GM18951 (cell line): ENCODE data around the gene ZMYND10.

Experiments
- POLR2A ChIP-seq: IDR thresholded peaks from 4 replicates; pipeline ENCODE4 v1.6.1; 2011; ENCODE audit warnings: mild to moderate bottlenecking; ENCODE audit not compliant: insufficient read length, insufficient read depth; ENCODE audit errors: extremely low read depth
- in situ Hi-C: fragments of 300-500 bp; cut with MboI; formaldehyde crosslinking; loops from one replicate; pipeline ENCODE4 v1.12.0; 2022; ENCODE audit warnings: low sequenced_read_pairs, mixed read lengths, inconsistent platforms; ENCODE audit not compliant: unreplicated experiment

ZMYND10 gene

DNA sequence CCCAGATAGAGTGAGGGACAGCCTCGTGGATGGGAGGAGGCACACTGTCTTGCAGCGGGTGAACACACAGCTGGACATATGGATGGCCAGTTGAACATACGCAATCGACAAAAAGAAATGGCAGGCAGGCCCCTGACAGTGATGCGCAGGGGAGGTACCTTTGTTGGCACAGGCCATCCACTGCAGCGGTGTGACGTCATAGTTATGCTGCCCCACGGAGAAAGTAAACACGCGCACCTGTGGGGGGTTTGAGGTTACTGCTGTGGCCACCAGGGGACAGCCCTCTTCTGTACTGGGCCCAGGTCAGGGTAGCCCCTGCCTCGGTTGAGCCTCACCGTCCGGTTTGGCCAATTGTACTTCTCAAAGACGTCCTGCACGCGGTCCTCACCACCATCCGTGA, 33.2 kb upstream of the ZMYND10 start:
- in situ Hi-C loops = no loop called here
- TF ChIP-seq POLR2A = no peak

DNA sequence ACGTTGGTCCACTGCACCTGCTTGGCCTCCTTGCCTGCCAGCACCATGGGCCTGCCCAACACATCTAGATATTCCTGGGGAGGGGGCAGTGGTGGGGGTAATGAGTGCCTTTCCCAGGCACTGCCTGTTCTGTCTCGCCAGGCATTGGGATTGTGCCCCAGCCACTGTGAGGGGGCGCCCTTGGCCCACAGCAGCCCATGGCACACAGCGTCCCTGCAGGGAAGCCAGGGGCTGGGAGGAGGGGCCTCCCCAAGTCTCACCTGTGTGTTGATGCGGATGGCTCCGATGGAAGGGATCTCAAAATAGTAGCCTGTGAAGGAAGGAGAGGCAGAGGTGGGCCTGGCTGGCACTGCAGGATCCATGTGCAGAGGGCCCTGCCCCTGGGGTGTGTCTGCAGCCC, 32.5 kb upstream of the ZMYND10 start:
- TF ChIP-seq POLR2A = no peak
- in situ Hi-C loops = no loop called here

DNA sequence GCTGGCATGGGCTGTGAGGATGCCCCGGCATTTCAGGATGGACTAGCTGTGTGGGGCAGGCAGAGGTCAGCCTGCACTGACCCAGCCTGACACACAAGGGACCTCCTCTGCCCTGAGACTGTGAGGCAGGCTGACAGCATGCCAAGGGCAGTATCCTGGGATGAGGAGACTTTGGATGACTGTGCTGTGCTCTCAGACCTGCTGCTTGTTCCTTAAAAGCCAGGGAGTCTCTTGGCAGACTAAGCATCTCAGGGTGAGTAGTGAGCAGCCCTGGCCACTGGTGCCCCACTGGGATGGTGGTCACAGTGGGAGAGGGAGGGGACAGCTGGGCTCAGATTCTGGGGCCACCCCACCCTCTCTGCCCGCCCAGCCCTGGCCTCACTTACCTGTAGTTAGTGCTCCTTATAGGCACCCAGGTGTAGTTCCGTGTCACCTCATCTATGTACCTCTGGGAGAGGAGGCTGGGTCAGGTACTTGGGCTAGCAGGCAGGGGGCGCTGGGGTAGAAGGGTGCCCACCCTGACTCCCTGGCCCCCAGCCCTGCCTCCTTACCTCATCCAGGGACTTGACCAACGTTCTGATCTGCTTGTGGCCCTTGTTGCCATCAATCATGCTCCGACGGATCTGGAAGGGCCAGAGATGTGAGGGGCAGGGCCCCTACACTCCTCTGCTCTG, 29.9 kb upstream of the ZMYND10 start:
- in situ Hi-C loops = no loop called here
- no peak for TF ChIP-seq POLR2A

DNA sequence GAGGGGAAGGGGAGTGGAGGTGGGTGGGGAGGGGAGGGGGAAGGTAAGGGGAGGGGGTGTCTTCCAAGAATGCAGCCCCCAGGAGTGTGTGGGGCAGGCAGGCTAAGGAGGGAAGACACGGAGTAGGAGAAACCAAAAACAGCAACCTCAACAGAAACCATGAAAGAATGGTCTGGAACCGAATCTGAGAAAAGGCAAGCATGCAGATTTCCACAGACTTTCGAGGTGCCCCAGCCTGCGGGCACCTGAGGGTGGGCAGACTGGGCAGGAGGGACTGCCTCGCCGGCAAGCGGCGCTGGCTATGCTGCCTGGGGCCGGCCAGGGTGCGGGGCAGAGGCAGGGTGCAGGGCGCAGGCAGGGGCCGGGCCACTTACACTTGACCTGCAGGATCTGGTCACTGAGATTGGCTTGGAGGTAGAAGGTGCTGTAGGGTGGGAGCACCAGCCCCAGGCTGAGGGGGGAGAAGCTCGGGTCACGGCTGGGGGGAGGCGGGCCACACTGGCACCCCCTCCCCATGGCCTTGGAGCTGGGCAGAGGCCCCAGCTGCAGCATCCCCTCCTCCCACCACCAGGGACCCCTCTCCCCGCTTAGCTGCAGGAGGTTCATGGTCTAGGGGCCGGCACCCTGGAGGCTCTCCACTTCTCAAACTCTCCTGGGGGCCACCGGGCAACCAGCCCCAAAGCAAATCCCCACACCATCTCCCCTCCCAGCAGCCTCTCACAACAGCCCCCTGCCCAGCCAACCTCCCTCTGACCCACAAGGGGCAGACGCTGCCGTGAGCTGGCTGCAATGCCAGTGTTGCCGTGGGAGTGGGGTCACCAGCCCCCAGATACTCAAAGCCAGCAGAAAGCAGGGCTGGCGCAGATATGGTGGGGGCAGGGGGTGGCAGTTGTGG, 29.1 kb upstream of the ZMYND10 start:
- no peak for TF ChIP-seq POLR2A
- in situ Hi-C loops = no loop called here

DNA sequence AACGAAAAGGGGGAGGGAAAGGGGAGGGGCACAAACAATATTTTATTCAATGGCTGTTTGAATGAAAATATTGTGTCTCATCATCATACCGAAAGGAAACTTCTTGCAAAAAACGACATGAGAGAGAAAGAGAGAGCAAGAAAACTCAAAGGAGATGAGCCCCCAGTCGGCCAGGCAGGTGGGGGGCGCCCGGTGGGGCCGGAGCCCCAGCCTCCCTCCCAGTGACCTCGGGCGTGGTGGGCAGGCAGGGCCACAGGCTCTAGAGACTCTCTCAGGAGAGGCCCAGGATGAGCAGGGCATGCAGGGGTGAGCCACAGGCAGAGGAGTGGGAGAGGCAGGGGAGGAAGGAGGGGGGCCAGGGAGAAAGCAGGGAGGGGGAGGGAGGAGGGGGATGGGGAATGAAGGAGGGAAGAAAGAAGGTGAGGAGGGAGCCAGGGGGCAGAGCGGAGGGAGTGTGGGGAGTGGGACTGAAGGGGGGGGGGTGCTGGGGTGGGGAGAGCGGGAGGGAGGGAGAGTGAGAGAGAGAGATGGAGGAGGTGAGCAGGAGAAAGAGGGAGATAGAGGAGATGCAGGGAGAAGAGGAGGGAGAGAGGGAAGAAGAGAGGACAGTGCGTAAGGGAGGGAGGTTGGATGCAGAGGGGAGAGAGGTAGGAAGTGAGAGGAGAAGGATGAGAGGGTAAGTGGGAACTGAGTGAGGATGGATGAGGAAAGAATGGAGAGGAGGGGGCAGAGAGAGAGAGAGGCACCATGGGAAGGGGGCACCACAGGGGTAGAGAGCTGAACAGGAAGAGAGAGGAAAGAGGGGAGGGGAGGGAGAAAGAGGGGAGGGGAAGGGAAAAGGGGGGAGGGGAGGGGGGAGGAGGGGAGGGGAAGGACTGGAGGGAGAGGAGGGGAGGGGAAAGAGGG, 27.9 kb upstream of the ZMYND10 start:
- no peak for TF ChIP-seq POLR2A
- in situ Hi-C loops = no loop called here

GRCh38 chr3:50372349-50372748, 26.8 kb upstream of the ZMYND10 start:
- in situ Hi-C loops = no loop called here

GRCh38 chr3:50371133-50371685, 25.7 kb upstream of the ZMYND10 start:
- TF ChIP-seq POLR2A = no peak
- in situ Hi-C loops = no loop called here

More at GRCh38 chr3:50372349-50372748, 26.8 kb upstream of the ZMYND10 start:
- no peak for TF ChIP-seq POLR2A

DNA sequence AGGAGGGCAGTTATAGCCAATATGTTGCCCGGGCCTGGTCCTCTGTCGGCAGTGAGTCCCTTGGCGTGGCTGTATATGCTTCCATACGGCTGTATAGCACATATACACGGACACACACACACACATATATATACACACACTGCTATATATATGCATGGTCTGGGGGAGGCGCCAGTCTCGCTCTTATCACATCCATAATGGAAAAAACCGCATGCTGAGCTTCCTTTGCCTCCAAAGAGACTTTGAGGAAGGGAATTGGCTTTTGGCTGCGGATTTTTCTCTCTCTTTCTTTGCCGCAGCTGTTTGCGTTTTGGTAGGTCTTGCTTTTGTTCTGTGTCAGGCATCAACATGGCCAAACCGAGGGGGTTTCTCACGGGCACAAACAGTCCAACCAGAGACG, 25.1 kb upstream of the ZMYND10 start:
- no peak for TF ChIP-seq POLR2A
- in situ Hi-C loops = no loop called here

- in situ Hi-C loops = no loop called here
- no peak for TF ChIP-seq POLR2A
Measured at GRCh38 chr3:50369012-50369670, 23.6 kb upstream of the ZMYND10 start.

- in situ Hi-C loops = no loop called here
- TF ChIP-seq POLR2A = no peak
Measured at GRCh38 chr3:50365842-50366220, 20.3 kb upstream of the ZMYND10 start.

GRCh38 chr3:50365080-50365841, 19.7 kb upstream of the ZMYND10 start:
- TF ChIP-seq POLR2A = peak; percentile 50
- in situ Hi-C loops = no loop called here

- no peak for TF ChIP-seq POLR2A
Measured at GRCh38 chr3:50364573-50365079, 19.1 kb upstream of the ZMYND10 start.

GRCh38 chr3:50359760-50360110, 14.2 kb upstream of the ZMYND10 start:
- in situ Hi-C loops = no loop called here
- no peak for TF ChIP-seq POLR2A

More at GRCh38 chr3:50364573-50365079, 19.1 kb upstream of the ZMYND10 start:
- in situ Hi-C loops = no loop called here
